HepG2 (cell line): ENCODE data around the gene NUCB1. TPM values are rescaled to one million over a fixed set of nuclear protein-coding genes. Genes with fewer than 3 reads are reported as not detected.

ENCODE experiments used
- ARID2 ChIP-seq: sonication (generic); formaldehyde crosslinking; IDR thresholded peaks from 2 replicates; pipeline ENCODE4 v1.8.1; 2022; ENCODE audit warnings: mild to moderate bottlenecking, missing genetic modification reagents, borderline replicate concordance
- E2F1 ChIP-seq: sonication (generic); formaldehyde crosslinking; IDR thresholded peaks from 2 replicates; pipeline ENCODE4 v1.5.0; 2020; ENCODE audit warnings: missing genetic modification reagents
- FOXK2 ChIP-seq: fragments of 450-650 bp; IDR thresholded peaks from 2 replicates; pipeline ENCODE4 v1.6.1; 2016
- HNRNPL ChIP-seq: fragments of 200-400 bp; formaldehyde crosslinking; IDR thresholded peaks from 2 replicates; pipeline ENCODE4 v1.6.1; 2017; ENCODE audit warnings: mild to moderate bottlenecking, low read depth, low read length
- IKZF1 ChIP-seq: fragments of 450-650 bp; IDR thresholded peaks from 2 replicates; pipeline ENCODE4 v1.7.1; 2016
- MAFK ChIP-seq, 2 experiments: IDR thresholded peaks in 1 of 2; conservative IDR thresholded peaks in 1 of 2; 2 replicates each; pipeline ENCODE4 v1.6.1; 2011; ENCODE audit warnings: improper control_type of control experiment in 2 of 2, low read length in 2 of 2
- MIER3 ChIP-seq: IDR thresholded peaks from 2 replicates; pipeline ENCODE4 v1.6.1; 2016; ENCODE audit warnings: missing compliant biosample characterization, borderline replicate concordance
- SALL2 ChIP-seq: sonication (generic); formaldehyde crosslinking; IDR thresholded peaks from 2 replicates; pipeline ENCODE4 v1.8.1; 2023; ENCODE audit warnings: mild to moderate bottlenecking, missing genetic modification reagents, inconsistent platforms
- SOX6 ChIP-seq, 2 experiments: fragments of 450-650 bp in 1 of 2; sonication (generic) in 1 of 2; formaldehyde crosslinking in 1 of 2; IDR thresholded peaks; 2 replicates each; pipeline versions ENCODE4 v1.4.0 to v1.6.1; 2017 to 2020; ENCODE audit warnings: antibody characterized with exemption in 1 of 2, mild to moderate bottlenecking in 1 of 2, missing genetic modification reagents in 1 of 2
- SP4 ChIP-seq: sonication (generic); formaldehyde crosslinking; IDR thresholded peaks from 2 replicates; pipeline ENCODE4 v1.8.1; 2023; ENCODE audit warnings: mild to moderate bottlenecking, missing genetic modification reagents
- U2AF1 ChIP-seq: fragments of 200-400 bp; formaldehyde crosslinking; optimal IDR thresholded peaks from 2 replicates; pipeline ENCODE3; 2017; ENCODE audit warnings: mild to moderate bottlenecking, low read depth, low read length
- ZBTB26 ChIP-seq: IDR thresholded peaks from 2 replicates; pipeline ENCODE4 v1.6.1; 2016; ENCODE audit warnings: missing compliant biosample characterization, missing genetic modification reagents, borderline replicate concordance
- ZMAT3 ChIP-seq: sonication (generic); formaldehyde crosslinking; conservative IDR thresholded peaks from 2 replicates; pipeline ENCODE4 v1.7.0; 2021; ENCODE audit warnings: missing genetic modification reagents
- ZMAT5 ChIP-seq: sonication (generic); formaldehyde crosslinking; IDR thresholded peaks from 2 replicates; pipeline ENCODE4 v1.5.0; 2020; ENCODE audit warnings: mild to moderate bottlenecking, low read depth, missing genetic modification reagents, borderline replicate concordance
- ZNF142 ChIP-seq: sonication (generic); formaldehyde crosslinking; IDR thresholded peaks from 2 replicates; pipeline ENCODE4 v1.4.0; 2020; ENCODE audit warnings: missing genetic modification reagents
- ZNF17 ChIP-seq: sonication (generic); formaldehyde crosslinking; IDR thresholded peaks from 2 replicates; pipeline ENCODE4 v1.5.0; 2020; ENCODE audit warnings: mild to moderate bottlenecking, missing genetic modification reagents
- ZNF639 ChIP-seq: conservative IDR thresholded peaks from 2 replicates; pipeline ENCODE4 v1.6.1; 2018; ENCODE audit warnings: missing genetic modification reagents
- ZNF777 ChIP-seq: sonication (generic); formaldehyde crosslinking; IDR thresholded peaks from 2 replicates; pipeline ENCODE4 v1.4.0; 2020; ENCODE audit warnings: missing genetic modification reagents
- polyA plus RNA-seq, 8 experiments: library from polyadenylated mRNA; depleted of rRNA in 3 of 8; stranded (reverse) in 7 of 8; unstranded in 1 of 8; fragments of >200 nt; fragmentation: Illumina TruSeq in 4 of 8; extraction: Trizol in 4 of 8; gene quantifications; 2 replicates each; pipeline versions ENCODE4 v1.2.1 to v1.2.3, GENCODE V29; 2011 to 2016; ENCODE audit warnings: low read depth in 4 of 8, missing spikeins in 1 of 8, mixed read lengths in 1 of 8; ENCODE audit not compliant: insufficient read depth in 1 of 8
- total RNA-seq, 5 experiments: library from RNA; depleted of rRNA; stranded (reverse); fragments of >200 nt; fragmentation: Illumina TruSeq; extraction: Trizol; gene quantifications; 2 replicates each; pipeline ENCODE4 v1.2.3, GENCODE V29; 2016; ENCODE audit warnings: low read depth in 1 of 5

NUCB1 gene
- total and polyA plus RNA-seq, 2 of the 13 experiments (the other 11 are each of a cell fraction or from before 2014, with no cell fraction given): 82.3 to 106 TPM

GRCh38 chr19:48954595-48955307 lies 54.6 kb downstream of the NUCB1 start, which contains the start of gene BAX (continued):
- TF ChIP-seq ZNF142: peak; percentile 92
- TF ChIP-seq FOXK2: no peak
- peak; percentile 78 for TF ChIP-seq SP4 (CRISPR knock-in tag)
- TF ChIP-seq U2AF1: peak; percentile 2
- TF ChIP-seq ARID2 (CRISPR knock-in tag): no peak
- TF ChIP-seq SALL2 (CRISPR knock-in tag): peak; percentile 86
- no peak for TF ChIP-seq ZBTB26
- no peak for TF ChIP-seq MIER3 (CRISPR knock-in tag)
- peak; percentile 36; the same call in 1 of the 2 replicates for TF ChIP-seq ZNF639 (CRISPR knock-in tag)
- TF ChIP-seq HNRNPL: no peak
- no peak for TF ChIP-seq ZMAT5
- TF ChIP-seq E2F1 (CRISPR knock-in tag): peak; percentile 31; the same call in 1 of the 2 replicates
- peak; percentile 97 for TF ChIP-seq ZNF777 (CRISPR knock-in tag)
- no peak for TF ChIP-seq ZNF17 (CRISPR knock-in tag)
- no peak for TF ChIP-seq IKZF1
- TF ChIP-seq SOX6 (IDR thresholded peaks at IDR 0.05): no peak
- peak; percentile 48 for TF ChIP-seq SOX6 (CRISPR knock-in tag; IDR thresholded peaks at IDR 0.05)
- no peak; the same call in 1 of the 2 replicates for TF ChIP-seq ZMAT3 (CRISPR knock-in tag)
- no peak for TF ChIP-seq MAFK (conservative IDR thresholded peaks at IDR 0.05 in 1 of 2, IDR thresholded peaks at IDR 0.05 in 1 of 2; ENCODE audit: low read length in 2 of 2)
